ENCODE data around the gene NFIL3.
A peak's percentile ranks its signal among the peaks of the same experiment; 100 is the strongest.

GRCh38 chr9:91412941-91413340, 10.7 kb downstream of the NFIL3 start:
- TF ChIP-seq CTCF (IDR thresholded peaks at IDR 0.05) (no peak), POLR2A (IDR thresholded peaks at IDR 0.05) (no peak), POLR2AphosphoS5 (IDR thresholded peaks at IDR 0.05) (peak; percentile 81)
